Natural killer cell treated with Interleukin-12 subunit alpha and Interleukin-12 subunit beta and Interleukin-15 and Interleukin-18, amount 100 ng/mL, for 72 hours (primary cell): ENCODE results near the gene HOXD10. TPM values are rescaled to one million over a fixed set of nuclear protein-coding genes. Genes with fewer than 3 reads are reported as not detected.
A peak's percentile ranks its signal among the peaks of the same experiment; 100 is the strongest.

Experiments
- ATAC-seq, 2 donors: fragments of 150-1000 bp; cut with Tn5 transposase in 1 of 2; sonication (Bioruptor Pico), chemical (Tn5 transposase) in 1 of 2; 2 replicates each; pipeline ENCODE4 v1.10.0; 2021
- DNase-seq: peaks from one replicate; pipeline ENCODE4 v3.0.0; 2022; ENCODE audit warnings: low spot score
- H3K27ac Mint-ChIP-seq, 2 donors: 1 replicate in 1 of 2; 2 replicates in 1 of 2; pipeline ENCODE4 v1.8.0; 2022; ENCODE audit warnings: mixed read lengths in 2 of 2, mild to moderate bottlenecking in 1 of 2, moderate library complexity in 1 of 2
- H3K27me3 Mint-ChIP-seq, 2 donors: 1 replicate in 1 of 2; 2 replicates in 1 of 2; pipeline ENCODE4 v1.8.0; 2022; ENCODE audit warnings: mixed read lengths in 2 of 2
- H3K36me3 Mint-ChIP-seq: one replicate; pipeline ENCODE4 v1.8.0; 2022; ENCODE audit warnings: mixed read lengths
- H3K4me1 Mint-ChIP-seq, 2 donors: 1 replicate in 1 of 2; 2 replicates in 1 of 2; pipeline ENCODE4 v1.8.0; 2022; ENCODE audit warnings: low read depth in 2 of 2, mixed read lengths in 2 of 2, mild to moderate bottlenecking in 1 of 2
- H3K4me3 Mint-ChIP-seq: one replicate; pipeline ENCODE4 v1.8.0; 2022; ENCODE audit warnings: mixed read lengths
- H3K9me3 Mint-ChIP-seq: 2 replicates; pipeline ENCODE4 v1.8.0; 2022; ENCODE audit warnings: mixed read lengths
- total RNA-seq, 2 donors: library from RNA; stranded (reverse); gene quantifications; one replicate each; pipeline ENCODE4 v1.2.3, GENCODE V29; 2022

Gene HOXD10
- total RNA-seq, 2 donors from 2014 or later: not detected

GRCh38 chr2:176130957-176131847, 14.6 kb downstream of the HOXD10 start:
- peaks cover 29 to 33% of the 10 kb centered on the region in 2 donors for H3K4me1 Mint-ChIP-seq
- no peak overlapping the region for H3K27ac Mint-ChIP-seq
- H3K9me3 Mint-ChIP-seq: no peaks in the 10 kb centered on the region
- ATAC-seq (no peak), DNase-seq (no peak)
- H3K36me3 Mint-ChIP-seq: peaks cover 25% of the 10 kb centered on the region
- peak overlapping the region; percentile 81 for H3K4me3 Mint-ChIP-seq
- peaks cover 62 to 85% of the 10 kb centered on the region in 2 donors for H3K27me3 Mint-ChIP-seq

GRCh38 chr2:176131848-176132158, 15.2 kb downstream of the HOXD10 start:
- Mint-ChIP-seq H3K9me3 (no peaks in the 10 kb centered on the region), H3K36me3 (peaks cover 25% of the 10 kb centered on the region), H3K27ac (no peak overlapping the region), H3K27me3 (peaks cover 61 to 83% of the 10 kb centered on the region in 2 donors), H3K4me3 (peak overlapping the region; percentile 81), H3K4me1 (peaks cover 29 to 33% of the 10 kb centered on the region in 2 donors)
- DNase-seq (no peak), ATAC-seq (no peak)

GRCh38 chr2:176132205-176133171, 15.9 kb downstream of the HOXD10 start:
- no peak for ATAC-seq
- no peak overlapping the region for H3K27ac Mint-ChIP-seq
- peaks cover 27% of the 10 kb centered on the region for H3K36me3 Mint-ChIP-seq
- no peak for DNase-seq
- H3K4me3 Mint-ChIP-seq: peak overlapping the region; percentile 81
- H3K4me1 Mint-ChIP-seq: peaks cover 29 to 33% of the 10 kb centered on the region in 2 donors
- peaks cover 61 to 81% of the 10 kb centered on the region in 2 donors for H3K27me3 Mint-ChIP-seq
- H3K9me3 Mint-ChIP-seq: no peaks in the 10 kb centered on the region

GRCh38 chr2:176133389-176133788, 16.8 kb downstream of the HOXD10 start:
- ATAC-seq: no peak
- Mint-ChIP-seq H3K4me1 (peaks cover 27 to 30% of the 10 kb centered on the region in 2 donors), H3K27ac (no peak overlapping the region), H3K9me3 (no peaks in the 10 kb centered on the region), H3K36me3 (peaks cover 28% of the 10 kb centered on the region), H3K4me3 (no peak overlapping the region), H3K27me3 (peaks cover 61 to 81% of the 10 kb centered on the region in 2 donors)
- DNase-seq: no peak

GRCh38 chr2:176134035-176134434, 17.5 kb downstream of the HOXD10 start:
- Mint-ChIP-seq H3K9me3 (no peaks in the 10 kb centered on the region), H3K36me3 (peaks cover 32% of the 10 kb centered on the region), H3K4me1 (peaks cover 30% of the 10 kb centered on the region in 2 donors), H3K27ac (no peak overlapping the region), H3K27me3 (peaks cover 62 to 81% of the 10 kb centered on the region in 2 donors), H3K4me3 (no peak overlapping the region)
- ATAC-seq (no peak), DNase-seq (no peak)

GRCh38 chr2:176135035-176135440, 18.5 kb downstream of the HOXD10 start:
- Mint-ChIP-seq H3K4me1 (peaks cover 33 to 34% of the 10 kb centered on the region in 2 donors), H3K27ac (no peak overlapping the region), H3K4me3 (peak overlapping the region; percentile 24), H3K36me3 (peaks cover 35% of the 10 kb centered on the region), H3K27me3 (peaks cover 67 to 89% of the 10 kb centered on the region in 2 donors), H3K9me3 (peaks cover 4% of the 10 kb centered on the region)
- no peak for ATAC-seq
- DNase-seq: no peak

GRCh38 chr2:176136374-176137251, 20.0 kb downstream of the HOXD10 start:
- H3K36me3 Mint-ChIP-seq: peaks cover 35% of the 10 kb centered on the region
- no peak for DNase-seq
- no peak overlapping the region for H3K27ac Mint-ChIP-seq
- peaks cover 34% of the 10 kb centered on the region in 2 donors for H3K4me1 Mint-ChIP-seq
- ATAC-seq: no peak
- no peak overlapping the region for H3K4me3 Mint-ChIP-seq
- peaks cover 64 to 87% of the 10 kb centered on the region in 2 donors for H3K27me3 Mint-ChIP-seq
- H3K9me3 Mint-ChIP-seq: peaks cover 4% of the 10 kb centered on the region

GRCh38 chr2:176137252-176137580, 20.6 kb downstream of the HOXD10 start:
- peaks cover 35% of the 10 kb centered on the region for H3K36me3 Mint-ChIP-seq
- H3K27me3 Mint-ChIP-seq: peaks cover 64 to 83% of the 10 kb centered on the region in 2 donors
- peaks cover 31% of the 10 kb centered on the region in 2 donors for H3K4me1 Mint-ChIP-seq
- no peak overlapping the region for H3K27ac Mint-ChIP-seq
- DNase-seq: no peak
- no peak overlapping the region for H3K4me3 Mint-ChIP-seq
- peaks cover 4% of the 10 kb centered on the region for H3K9me3 Mint-ChIP-seq
- ATAC-seq: no peak

GRCh38 chr2:176137906-176138305, 21.3 kb downstream of the HOXD10 start:
- no peak overlapping the region for H3K4me3 Mint-ChIP-seq
- no peak for DNase-seq
- H3K27me3 Mint-ChIP-seq: peaks cover 60 to 80% of the 10 kb centered on the region in 2 donors
- H3K36me3 Mint-ChIP-seq: peaks cover 31% of the 10 kb centered on the region
- H3K9me3 Mint-ChIP-seq: peaks cover 4% of the 10 kb centered on the region
- no peak for ATAC-seq
- no peak overlapping the region for H3K27ac Mint-ChIP-seq
- peaks cover 26 to 27% of the 10 kb centered on the region in 2 donors for H3K4me1 Mint-ChIP-seq

GRCh38 chr2:176138526-176138922, 21.9 kb downstream of the HOXD10 start:
- Mint-ChIP-seq H3K36me3 (peaks cover 31% of the 10 kb centered on the region), H3K27ac (no peak overlapping the region), H3K27me3 (peaks cover 64 to 80% of the 10 kb centered on the region in 2 donors), H3K4me3 (peak overlapping the region; percentile 60), H3K9me3 (peaks cover 4% of the 10 kb centered on the region), H3K4me1 (peaks cover 25 to 27% of the 10 kb centered on the region in 2 donors)
- DNase-seq (no peak), ATAC-seq (no peak)

GRCh38 chr2:176138923-176139660, 22.5 kb downstream of the HOXD10 start:
- Mint-ChIP-seq H3K36me3 (peaks cover 28% of the 10 kb centered on the region), H3K27ac (no peak overlapping the region), H3K4me3 (peak overlapping the region; percentile 60), H3K27me3 (peaks cover 64 to 80% of the 10 kb centered on the region in 2 donors), H3K4me1 (peaks cover 25 to 27% of the 10 kb centered on the region in 2 donors), H3K9me3 (peaks cover 4% of the 10 kb centered on the region)
- DNase-seq: no peak
- ATAC-seq: no peak

- Mint-ChIP-seq H3K27ac (no peak overlapping the region), H3K36me3 (peaks cover 25% of the 10 kb centered on the region), H3K9me3 (peaks cover 4% of the 10 kb centered on the region), H3K4me3 (no peak overlapping the region), H3K27me3 (peaks cover 62 to 80% of the 10 kb centered on the region in 2 donors), H3K4me1 (peaks cover 25 to 27% of the 10 kb centered on the region in 2 donors)
- DNase-seq: no peak
- ATAC-seq: no peak
These were observed 23.3 kb downstream of the HOXD10 start for GRCh38 chr2:176139661-176140512.
